ENCODE measurements around the gene TOMM20. TPM values are rescaled to one million over a fixed set of nuclear protein-coding genes. Genes with fewer than 3 reads are reported as not detected.

Gene TOMM20
- total RNA-seq, 1 donor from 2014 or later: 112 TPM

GRCh38 chr1:235129774-235130570, 1.3 kb upstream of the TOMM20 start:
- no peaks in the 10 kb centered on the region for H3K27me3 Mint-ChIP-seq (ENCODE audit: insufficient read depth)
- no peaks in the 10 kb centered on the region for H3K9me3 Mint-ChIP-seq
- no peak for DNase-seq (ENCODE audit: low spot score)
- peak overlapping the region; percentile 19 for H3K4me3 Mint-ChIP-seq
- peaks cover 42% of the 10 kb centered on the region for H3K36me3 Mint-ChIP-seq (ENCODE audit: low read depth)
- H3K4me1 Mint-ChIP-seq (ENCODE audit: low read depth): peaks cover 34% of the 10 kb centered on the region
- peak overlapping the region; percentile 78 for H3K27ac Mint-ChIP-seq
- intact Hi-C loops (cut with micrococcal nuclease): loop anchor here (2.0 to 10.0 kb wide), 3 partner anchors 77 to 515 kb away; partner anchors contain the start of genes B3GALNT2 and GNG4

GRCh38 chr1:235127732-235128455, 743 bp downstream of the TOMM20 start:
- no peak for DNase-seq (ENCODE audit: low spot score)
- peaks cover 45% of the 10 kb centered on the region for H3K36me3 Mint-ChIP-seq (ENCODE audit: low read depth)
- no peaks in the 10 kb centered on the region for H3K27me3 Mint-ChIP-seq (ENCODE audit: insufficient read depth)
- H3K4me1 Mint-ChIP-seq (ENCODE audit: low read depth): peaks cover 48% of the 10 kb centered on the region
- intact Hi-C loops (cut with micrococcal nuclease): loop anchor here (1.0 to 10.0 kb wide), 8 partner anchors 24 to 755 kb away; partner anchors contain the start of genes ARID4B, B3GALNT2, COA6 and GGPS1
- no peaks in the 10 kb centered on the region for H3K9me3 Mint-ChIP-seq
- H3K27ac Mint-ChIP-seq: peak overlapping the region; percentile 94
- peak overlapping the region; percentile 99 for H3K4me3 Mint-ChIP-seq

- Mint-ChIP-seq H3K4me3 (peak overlapping the region; percentile 99), H3K27me3 (ENCODE audit: insufficient read depth) (no peaks in the 10 kb centered on the region), H3K36me3 (ENCODE audit: low read depth) (peaks cover 44% of the 10 kb centered on the region), H3K27ac (peak overlapping the region; percentile 94), H3K9me3 (no peaks in the 10 kb centered on the region), H3K4me1 (ENCODE audit: low read depth) (peaks cover 53% of the 10 kb centered on the region)
- no peak for DNase-seq (ENCODE audit: low spot score)
- intact Hi-C loops (cut with micrococcal nuclease): loop anchor here (10.0 kb wide), 1 partner anchor 518 kb away; the partner anchor contains the start of gene GNG4
These were observed 1.4 kb downstream of the TOMM20 start for GRCh38 chr1:235127203-235127602.

DNA sequence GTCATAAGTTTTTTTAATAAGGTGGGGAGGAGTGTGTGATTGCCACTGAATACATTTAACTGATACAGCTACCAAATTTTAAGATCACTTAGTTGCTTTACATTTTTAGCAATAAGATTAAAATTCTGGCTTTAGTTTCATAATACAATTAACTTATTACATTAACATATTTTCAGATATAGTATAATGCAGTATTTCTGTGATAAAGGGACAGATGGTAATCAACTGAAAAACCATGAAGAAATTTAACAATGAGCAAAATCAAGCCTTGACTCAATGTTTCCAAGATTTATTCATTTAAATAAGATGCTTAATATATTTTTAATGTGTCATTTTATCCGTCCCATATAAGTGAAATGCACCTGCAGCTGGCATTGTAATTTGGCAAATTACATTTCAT, 4.0 kb downstream of the TOMM20 start:
- peak overlapping the region; percentile 72 for H3K4me3 Mint-ChIP-seq
- no peaks in the 10 kb centered on the region for H3K27me3 Mint-ChIP-seq (ENCODE audit: insufficient read depth)
- intact Hi-C loops (cut with micrococcal nuclease): loop anchor here (1.0 to 10.0 kb wide), 2 partner anchors 19 to 520 kb away; partner anchors contain the start of gene GNG4
- no peak for DNase-seq (ENCODE audit: low spot score)
- peak overlapping the region; percentile 79 for H3K27ac Mint-ChIP-seq
- H3K36me3 Mint-ChIP-seq (ENCODE audit: low read depth): peaks cover 42% of the 10 kb centered on the region
- peaks cover 60% of the 10 kb centered on the region for H3K4me1 Mint-ChIP-seq (ENCODE audit: low read depth)
- H3K9me3 Mint-ChIP-seq: no peaks in the 10 kb centered on the region

DNA sequence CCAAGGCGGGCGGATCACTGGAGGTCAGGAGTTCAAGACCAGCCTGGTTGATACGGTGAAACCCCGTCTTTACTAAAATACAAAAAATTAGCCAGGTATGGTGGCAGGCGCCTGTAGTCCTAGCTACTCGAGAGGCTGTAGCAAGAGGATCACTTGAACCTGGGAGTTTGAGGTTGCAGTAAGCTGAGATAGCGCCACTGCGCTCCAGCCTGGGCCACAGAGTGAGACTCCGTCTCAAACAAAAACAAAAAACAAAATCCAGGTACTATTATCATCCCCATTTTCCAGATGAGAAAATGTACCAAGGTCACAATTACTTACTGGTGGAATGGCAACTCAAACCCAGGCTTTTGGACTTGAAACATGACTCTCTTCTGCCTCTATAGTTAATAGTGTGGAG, 4.5 kb downstream of the TOMM20 start:
- peak overlapping the region; percentile 79 for H3K27ac Mint-ChIP-seq
- DNase-seq (ENCODE audit: low spot score): no peak
- H3K4me1 Mint-ChIP-seq (ENCODE audit: low read depth): peaks cover 57% of the 10 kb centered on the region
- peaks cover 48% of the 10 kb centered on the region for H3K36me3 Mint-ChIP-seq (ENCODE audit: low read depth)
- H3K4me3 Mint-ChIP-seq: no peak overlapping the region
- no peaks in the 10 kb centered on the region for H3K9me3 Mint-ChIP-seq
- intact Hi-C loops (cut with micrococcal nuclease): loop anchor here (1.0 to 10.0 kb wide), 2 partner anchors 19 to 521 kb away; partner anchors contain the start of gene GNG4
- H3K27me3 Mint-ChIP-seq (ENCODE audit: insufficient read depth): no peaks in the 10 kb centered on the region

DNA sequence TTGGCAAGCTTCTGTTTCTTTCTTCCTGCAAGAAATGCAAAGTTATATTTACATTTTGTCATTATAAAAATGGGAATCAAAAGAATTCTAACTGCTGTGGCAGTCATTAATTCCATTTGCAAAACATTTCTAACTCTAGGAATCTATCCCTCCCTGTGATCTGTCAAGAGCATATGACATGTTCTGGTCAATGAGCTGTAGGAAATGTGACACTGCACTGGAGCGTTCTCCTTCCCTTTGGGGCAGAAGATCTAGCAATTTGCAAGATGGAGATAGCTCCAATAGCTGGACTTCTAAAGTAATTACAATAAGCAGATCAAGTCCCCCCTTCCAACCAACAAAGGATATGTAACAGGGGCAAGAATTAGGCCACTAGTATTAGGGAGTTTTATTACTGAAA, 6.3 kb downstream of the TOMM20 start:
- H3K4me1 Mint-ChIP-seq (ENCODE audit: low read depth): peaks cover 52% of the 10 kb centered on the region
- DNase-seq (ENCODE audit: low spot score): no peak
- intact Hi-C loops (cut with micrococcal nuclease): loop anchor here (10.0 kb wide), 1 partner anchor 522 kb away; the partner anchor contains the start of gene GNG4
- no peaks in the 10 kb centered on the region for H3K9me3 Mint-ChIP-seq
- peak overlapping the region; percentile 67 for H3K27ac Mint-ChIP-seq
- H3K27me3 Mint-ChIP-seq (ENCODE audit: insufficient read depth): no peaks in the 10 kb centered on the region
- no peak overlapping the region for H3K4me3 Mint-ChIP-seq
- peaks cover 57% of the 10 kb centered on the region for H3K36me3 Mint-ChIP-seq (ENCODE audit: low read depth)

GRCh38 chr1:235113183-235113917, 15.3 kb downstream of the TOMM20 start:
- Mint-ChIP-seq H3K4me1 (ENCODE audit: low read depth) (peaks cover 21% of the 10 kb centered on the region), H3K36me3 (ENCODE audit: low read depth) (peaks cover 67% of the 10 kb centered on the region), H3K27ac (no peak overlapping the region), H3K4me3 (no peak overlapping the region), H3K9me3 (no peaks in the 10 kb centered on the region), H3K27me3 (ENCODE audit: insufficient read depth) (no peaks in the 10 kb centered on the region)
- DNase-seq (ENCODE audit: low spot score): no peak
- intact Hi-C loops (cut with micrococcal nuclease): no loop called here

DNA sequence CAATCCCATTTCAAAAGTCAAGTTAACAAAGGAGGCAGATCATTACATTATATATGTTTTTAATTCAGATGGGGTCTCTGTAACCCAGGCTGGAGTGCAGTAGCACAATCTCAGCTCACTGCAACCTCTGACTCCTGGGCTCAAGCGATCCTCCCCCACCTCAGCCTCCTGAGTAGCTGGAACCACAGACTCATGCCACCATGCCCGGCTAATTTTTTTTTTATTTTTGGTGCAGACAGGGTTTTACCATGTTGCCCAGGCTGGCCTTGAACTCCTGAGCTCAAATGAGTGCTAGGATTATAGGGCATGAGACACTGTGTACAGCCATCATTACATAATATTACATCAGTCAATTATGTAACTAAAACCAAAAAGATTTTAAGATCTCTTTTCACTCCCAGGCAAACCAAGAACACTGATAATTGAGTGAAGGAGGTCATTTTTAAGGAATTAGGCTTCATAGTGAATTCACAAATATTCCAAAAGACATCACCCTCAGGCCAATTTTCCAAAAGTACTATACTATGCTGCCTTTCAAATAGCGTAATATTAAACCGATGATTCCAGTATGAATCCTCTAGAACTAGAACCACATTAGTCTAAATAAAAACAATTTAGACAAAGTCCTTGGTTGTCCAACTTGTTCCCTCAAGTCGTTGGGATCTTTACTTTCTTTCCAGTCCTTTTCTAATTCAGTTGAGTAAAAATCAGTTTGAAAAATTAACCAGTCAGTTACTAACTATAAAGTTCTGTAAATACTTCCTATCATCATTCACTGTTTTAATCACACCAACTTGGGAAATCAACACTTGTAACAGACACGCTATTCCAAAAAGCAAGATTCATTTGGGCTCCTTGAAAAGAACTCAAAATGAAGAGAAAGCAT, 16.1 kb downstream of the TOMM20 start:
- intact Hi-C loops (cut with micrococcal nuclease): no loop called here
- H3K9me3 Mint-ChIP-seq: no peaks in the 10 kb centered on the region
- no peak overlapping the region for H3K27ac Mint-ChIP-seq
- H3K4me3 Mint-ChIP-seq: no peak overlapping the region
- DNase-seq (ENCODE audit: low spot score): no peak
- peaks cover 17% of the 10 kb centered on the region for H3K4me1 Mint-ChIP-seq (ENCODE audit: low read depth)
- peaks cover 62% of the 10 kb centered on the region for H3K36me3 Mint-ChIP-seq (ENCODE audit: low read depth)
- H3K27me3 Mint-ChIP-seq (ENCODE audit: insufficient read depth): no peaks in the 10 kb centered on the region

DNA sequence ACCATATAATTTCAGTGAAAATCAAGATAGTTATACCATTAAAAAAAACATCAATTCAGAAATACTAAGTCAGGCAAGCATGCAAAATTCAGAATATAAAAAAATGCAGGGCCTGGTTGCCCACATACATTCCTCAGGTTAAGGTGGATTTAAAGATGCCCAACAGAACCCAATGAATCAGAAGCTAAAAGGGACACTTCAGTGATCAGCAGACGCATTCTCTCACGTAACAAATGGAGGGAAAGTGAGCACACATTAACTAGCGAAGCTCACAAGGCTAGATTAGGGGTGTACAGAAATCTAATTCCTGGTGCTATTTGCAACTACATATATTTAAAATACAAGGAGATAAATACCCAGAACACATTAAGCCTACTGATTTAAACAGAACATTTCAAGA, 17.5 kb downstream of the TOMM20 start:
- peaks cover 66% of the 10 kb centered on the region for H3K36me3 Mint-ChIP-seq (ENCODE audit: low read depth)
- intact Hi-C loops (cut with micrococcal nuclease): no loop called here
- H3K9me3 Mint-ChIP-seq: no peaks in the 10 kb centered on the region
- no peaks in the 10 kb centered on the region for H3K27me3 Mint-ChIP-seq (ENCODE audit: insufficient read depth)
- no peak for DNase-seq (ENCODE audit: low spot score)
- H3K27ac Mint-ChIP-seq: no peak overlapping the region
- H3K4me3 Mint-ChIP-seq: no peak overlapping the region
- H3K4me1 Mint-ChIP-seq (ENCODE audit: low read depth): peaks cover 29% of the 10 kb centered on the region

DNA sequence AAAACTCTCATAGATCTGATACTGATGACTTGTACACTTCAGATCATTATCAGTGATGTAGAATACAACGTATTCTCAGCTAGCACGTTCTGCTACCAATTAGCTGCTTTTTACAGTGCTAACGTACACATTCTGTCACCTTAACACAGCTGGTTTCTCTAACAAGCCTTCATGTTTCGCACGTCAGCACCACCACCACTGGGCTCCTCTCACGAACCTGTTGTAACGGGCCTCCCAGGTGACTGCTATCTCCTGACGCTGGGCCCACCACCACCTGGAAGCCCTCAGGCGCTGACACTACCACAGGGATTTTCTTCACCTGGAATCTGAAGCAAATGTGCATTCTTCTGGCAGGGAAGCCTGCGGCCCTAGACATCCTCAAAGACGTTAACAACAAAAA, 19.8 kb downstream of the TOMM20 start:
- peaks cover 41% of the 10 kb centered on the region for H3K4me1 Mint-ChIP-seq (ENCODE audit: low read depth)
- H3K27me3 Mint-ChIP-seq (ENCODE audit: insufficient read depth): no peaks in the 10 kb centered on the region
- H3K27ac Mint-ChIP-seq: no peak overlapping the region
- H3K4me3 Mint-ChIP-seq: no peak overlapping the region
- peaks cover 55% of the 10 kb centered on the region for H3K36me3 Mint-ChIP-seq (ENCODE audit: low read depth)
- DNase-seq (ENCODE audit: low spot score): no peak
- intact Hi-C loops (cut with micrococcal nuclease): no loop called here
- H3K9me3 Mint-ChIP-seq: no peaks in the 10 kb centered on the region

DNA sequence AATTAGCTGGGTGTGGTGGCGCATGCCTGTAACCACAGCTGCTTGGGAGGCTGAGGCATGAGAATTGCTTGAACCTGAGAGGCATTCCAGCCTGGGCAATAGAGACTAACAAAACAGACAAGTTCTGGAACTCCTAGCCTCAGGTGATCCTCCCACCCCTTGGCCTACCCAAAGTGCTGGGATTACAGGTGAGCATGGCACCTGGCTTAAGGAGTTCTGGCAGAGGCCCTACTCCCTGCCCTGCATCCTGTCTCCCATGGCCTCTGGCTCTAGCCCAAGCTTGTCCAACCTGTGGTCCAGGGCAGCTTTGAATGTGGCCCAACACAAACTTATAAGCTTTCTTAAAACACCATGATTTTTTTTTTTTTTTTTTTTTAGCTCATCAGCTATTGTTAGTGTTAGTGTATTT, 20.4 kb downstream of the TOMM20 start:
- Mint-ChIP-seq H3K36me3 (ENCODE audit: low read depth) (peaks cover 50% of the 10 kb centered on the region), H3K4me3 (no peak overlapping the region), H3K4me1 (ENCODE audit: low read depth) (peaks cover 38% of the 10 kb centered on the region), H3K27ac (no peak overlapping the region), H3K27me3 (ENCODE audit: insufficient read depth) (no peaks in the 10 kb centered on the region), H3K9me3 (no peaks in the 10 kb centered on the region)
- DNase-seq (ENCODE audit: low spot score): no peak
- intact Hi-C loops (cut with micrococcal nuclease): no loop called here
